NB4 (cell line): ENCODE data around the gene C12orf60.

Source experiments
- DNase-seq: peaks from one replicate; pipeline ENCODE4 v3.0.0; 2010; ENCODE audit warnings: low read depth
- H3K4me3 ChIP-seq: one replicate; pipeline ENCODE4 v1.5.1; 2011; ENCODE audit warnings: mild to moderate bottlenecking, low read depth, low read length, moderate library complexity
- CTCF ChIP-seq: IDR thresholded peaks from one replicate; pipeline ENCODE4 v1.5.1; 2012; ENCODE audit warnings: low read depth, low read length
- MAX ChIP-seq: IDR thresholded peaks from 2 replicates; pipeline ENCODE4 v1.6.1; 2011; ENCODE audit warnings: low read depth, low read length
- MYC ChIP-seq: IDR thresholded peaks from 2 replicates; pipeline ENCODE4 v1.6.1; 2011; ENCODE audit warnings: low read depth, low read length
- POLR2A ChIP-seq: IDR thresholded peaks from 2 replicates; pipeline ENCODE4 v1.6.1; 2011; ENCODE audit warnings: mild to moderate bottlenecking; ENCODE audit not compliant: insufficient read length; ENCODE audit errors: extremely low read depth

C12orf60 gene

GRCh38 chr12:14802247-14802646, 1.2 kb upstream of the C12orf60 start:
- no peak for TF ChIP-seq CTCF
- no peak for TF ChIP-seq MYC
- no peak for TF ChIP-seq POLR2A
- no peak for TF ChIP-seq MAX
- H3K4me3 ChIP-seq = peak overlapping the region; percentile 75
- DNase-seq = no peak

GRCh38 chr12:14802721-14803010, 804 bp upstream of the C12orf60 start:
- TF ChIP-seq POLR2A = no peak
- no peak for TF ChIP-seq MAX
- TF ChIP-seq MYC = no peak
- TF ChIP-seq CTCF = no peak
- no peak for DNase-seq

GRCh38 chr12:14803830-14804160, 325 bp downstream of the C12orf60 start:
- peak overlapping the region; percentile 75 for H3K4me3 ChIP-seq
- TF ChIP-seq POLR2A (no peak), MAX (no peak), CTCF (no peak), MYC (no peak)
- DNase-seq = no peak

More at GRCh38 chr12:14802721-14803010, 804 bp upstream of the C12orf60 start:
- peak overlapping the region; percentile 75 for H3K4me3 ChIP-seq

- DNase-seq = no peak
- no peak overlapping the region for H3K4me3 ChIP-seq
- TF ChIP-seq MAX (no peak), POLR2A (no peak), CTCF (no peak), MYC (no peak)
Observed at GRCh38 chr12:14810167-14810952, 6.9 kb downstream of the C12orf60 start.

GRCh38 chr12:14810953-14811483, 7.5 kb downstream of the C12orf60 start:
- H3K4me3 ChIP-seq = no peak overlapping the region
- TF ChIP-seq CTCF (no peak), MYC (no peak), MAX (no peak), POLR2A (no peak)
- no peak for DNase-seq
